C4-2B (cell line): ENCODE data around the gene PTRH1.

Experiments
- CTCF ChIP-seq: fragments of 450-650 bp; conservative IDR thresholded peaks from 2 replicates; pipeline ENCODE4 v1.5.1; 2017; ENCODE audit warnings: mild to moderate bottlenecking
- ZFX ChIP-seq: fragments of 450-650 bp; IDR thresholded peaks from 2 replicates; pipeline ENCODE4 v1.6.1; 2017

- TF ChIP-seq CTCF (no peak), ZFX (no peak)
Measured at GRCh38 chr9:127707766-127708165, 7.7 kb downstream of the PTRH1 start.
